Transverse colon (tissue), 4 donors: ENCODE data around the gene LDB2. TPM values are rescaled to one million over a fixed set of nuclear protein-coding genes. Genes with fewer than 3 reads are reported as not detected.

Experiments used
- DNase-seq: peaks from one replicate; pipeline ENCODE4 v3.0.0-alpha.2; 2019
- H3K27ac ChIP-seq, 4 donors: fragments of 200-600 bp; sonication (generic); 2 replicates each; pipeline ENCODE4 v1.5.1; 2016 to 2018; ENCODE audit warnings: inconsistent platforms in 4 of 4
- H3K27me3 ChIP-seq: fragments of 200-600 bp; sonication (generic); 2 replicates; pipeline ENCODE4 v1.5.1; 2017; ENCODE audit warnings: inconsistent platforms
- H3K36me3 ChIP-seq, 4 donors: fragments of 200-600 bp; sonication (generic); 2 replicates each; pipeline ENCODE4 v1.5.1; 2017 to 2019; ENCODE audit warnings: inconsistent platforms in 4 of 4
- H3K4me1 ChIP-seq, 4 donors: fragments of 200-600 bp; sonication (generic); 2 replicates each; pipeline ENCODE4 v1.5.1; 2017 to 2020; ENCODE audit warnings: inconsistent platforms in 4 of 4
- H3K4me3 ChIP-seq, 4 donors: fragments of 200-600 bp; sonication (generic); 1 replicate in 1 of 4; 2 replicates in 3 of 4; pipeline versions ENCODE4 v1.5.1 to v1.6.1; 2017 to 2019; ENCODE audit warnings: inconsistent platforms in 4 of 4
- H3K9me3 ChIP-seq, 2 donors: fragments of 200-600 bp; sonication (generic); 2 replicates each; pipeline ENCODE4 v1.5.1; 2017 to 2019; ENCODE audit warnings: inconsistent platforms in 2 of 2
- CTCF ChIP-seq, 5 experiments: fragments of 200-600 bp in 3 of 5; fragments of 450-650 bp in 2 of 5; sonication (generic) in 3 of 5; IDR thresholded peaks; 1 replicate in 2 of 5; 2 replicates in 3 of 5; pipeline ENCODE4 v1.5.1; 2016 to 2017; ENCODE audit warnings: antibody characterized with exemption in 5 of 5, inconsistent platforms in 3 of 5, mild to moderate bottlenecking in 2 of 5, moderate library complexity in 1 of 5
- EP300 ChIP-seq: sonication (generic); formaldehyde crosslinking; IDR thresholded peaks from one replicate; pipeline ENCODE4 v1.6.1; 2017; ENCODE audit warnings: antibody characterized with exemption, low read depth
- POLR2A ChIP-seq: fragments of 450-650 bp; IDR thresholded peaks from one replicate; pipeline ENCODE4 v1.6.1; 2016; ENCODE audit warnings: antibody characterized with exemption, mild to moderate bottlenecking, moderate library complexity
- POLR2AphosphoS5 ChIP-seq, 3 donors: sonication (generic); formaldehyde crosslinking; IDR thresholded peaks; one replicate each; pipeline ENCODE4 v1.6.1; 2016; ENCODE audit warnings: antibody characterized with exemption in 3 of 3
- WGBS, 2 donors: methylation state at CpG; one replicate each; pipeline ENCODE4 v1.1.5; 2018; ENCODE audit warnings: low coverage in 1 of 2; 5-methylcytosine and 5-hydroxymethylcytosine counted together
- in situ Hi-C, 4 donors: fragments of 200-750 bp; cut with MboI; loops; one replicate each; pipeline versions ENCODE4 v1.15.0 to v1.15.1; 2017; ENCODE audit warnings: low sequenced_read_pairs in 3 of 4, low pct_ligation_motif_present in 1 of 4, low pct_unique_long_range_greater_than_20kb in 1 of 4
- intact Hi-C: fragments of 100-400 bp; cut with DNase I; formaldehyde crosslinking; loops from one replicate; pipeline ENCODE4 v1.15.1; 2023; ENCODE audit warnings: low total_unique reads
- total RNA-seq, 4 donors: library from RNA; depleted of rRNA; stranded (reverse); fragments of >200 nt; gene quantifications; one replicate each; pipeline ENCODE4 v1.1.0, GENCODE V29; 2016

LDB2 gene
- total RNA-seq, 4 donors from 2014 or later, result 7.0 to 46.6 (median 8.9) TPM

- DNase-seq, result no peak
- intact Hi-C loops, result no loop called here
- Histone ChIP-seq H3K27me3 (no peaks in the 10 kb centered on the region), H3K4me3 (no peak overlapping the region), H3K36me3 (no peaks in the 10 kb centered on the region), H3K27ac (no peak overlapping the region), H3K9me3 (no peaks in the 10 kb centered on the region), H3K4me1 (no peaks in the 10 kb centered on the region)
- 86% methylated on average over 1 of the region's 1 CpG; no CpG with 5 or more reads in 1 of the 2 donors for WGBS, 2 donors
- no peak for TF ChIP-seq POLR2A
- no peak for TF ChIP-seq POLR2AphosphoS5 (IDR thresholded peaks at IDR 0.05)
- TF ChIP-seq CTCF (IDR thresholded peaks at IDR 0.05), result no peak
- no peak for TF ChIP-seq EP300
- in situ Hi-C loops, result no loop called here
Measured at GRCh38 chr4:16860516-16860915, 37.9 kb downstream of the LDB2 start.

DNA sequence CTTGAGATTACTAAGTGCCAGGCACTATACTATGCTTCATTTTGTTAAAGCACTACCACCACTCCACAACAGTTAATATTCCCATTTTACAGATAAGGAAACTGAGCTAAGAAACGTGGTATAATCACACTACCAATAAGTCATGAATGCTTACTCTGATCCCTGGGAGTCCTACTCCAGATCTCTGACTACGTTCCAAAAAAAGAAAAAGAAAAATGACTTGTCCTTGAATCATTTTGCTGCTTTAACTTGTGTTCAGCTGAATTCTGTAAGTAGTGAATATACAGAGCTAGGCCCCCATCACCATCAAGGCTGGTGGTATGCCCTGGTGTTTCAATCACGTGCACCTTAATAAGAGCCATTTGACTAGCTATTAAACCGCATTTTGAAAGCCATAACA lies 39.4 kb downstream of the LDB2 start:
- Histone ChIP-seq H3K27me3 (no peaks in the 10 kb centered on the region), H3K4me3 (no peak overlapping the region), H3K9me3 (no peaks in the 10 kb centered on the region), H3K27ac (peak overlapping the region in 1 of 4 donors; percentile 1), H3K4me1 (no peaks in the 10 kb centered on the region), H3K36me3 (no peaks in the 10 kb centered on the region)
- 76 to 86% methylated on average over 4 of the region's 4 CpGs for WGBS, 2 donors
- TF ChIP-seq CTCF (IDR thresholded peaks at IDR 0.05) (no peak), POLR2A (no peak), POLR2AphosphoS5 (IDR thresholded peaks at IDR 0.05) (no peak), EP300 (no peak)
- in situ Hi-C loops (no loop called here), intact Hi-C loops (no loop called here)
- DNase-seq, result no peak

- whole genome bisulfite sequencing, 2 donors, result 66 to 74% methylated on average over 9 of the region's 9 CpGs
- Histone ChIP-seq H3K9me3 (no peaks in the 10 kb centered on the region), H3K27ac (no peak overlapping the region), H3K4me1 (no peaks in the 10 kb centered on the region), H3K27me3 (no peaks in the 10 kb centered on the region), H3K4me3 (no peak overlapping the region), H3K36me3 (no peaks in the 10 kb centered on the region)
- DNase-seq, result no peak
- in situ Hi-C loops, result no loop called here
- intact Hi-C loops, result no loop called here
- TF ChIP-seq POLR2AphosphoS5 (IDR thresholded peaks at IDR 0.05) (no peak), CTCF (IDR thresholded peaks at IDR 0.05) (no peak), POLR2A (no peak), EP300 (no peak)
Measured at GRCh38 chr4:16858275-16858752, 40.1 kb downstream of the LDB2 start.

GRCh38 chr4:16857425-16857824 lies 41.0 kb downstream of the LDB2 start:
- Histone ChIP-seq H3K27ac (no peak overlapping the region), H3K27me3 (no peaks in the 10 kb centered on the region), H3K9me3 (no peaks in the 10 kb centered on the region), H3K4me1 (no peaks in the 10 kb centered on the region), H3K36me3 (no peaks in the 10 kb centered on the region), H3K4me3 (no peak overlapping the region)
- in situ Hi-C loops, result no loop called here
- intact Hi-C loops, result no loop called here
- TF ChIP-seq CTCF (IDR thresholded peaks at IDR 0.05) (no peak), POLR2A (no peak), EP300 (no peak), POLR2AphosphoS5 (IDR thresholded peaks at IDR 0.05) (no peak)
- WGBS, 2 donors, result 60 to 77% methylated on average over 2 to 5 of the region's 5 CpGs
- no peak for DNase-seq
